HepG2 (cell line): Measurements from ENCODE around the gene PRAMEF4.
"Not testable (repeated sequence)": the region's sequence is repeated elsewhere in the genome, so short reads cannot be mapped to it uniquely, and the experiment has no call there.

Source experiments
- DMAP1 ChIP-seq: IDR thresholded peaks from 2 replicates; pipeline ENCODE4 v1.6.1; 2016
- IRF2 ChIP-seq: IDR thresholded peaks from 2 replicates; pipeline ENCODE4 v1.6.1; 2018; ENCODE audit warnings: missing genetic modification reagents, missing compliant biosample characterization
- JUN ChIP-seq: sonication (generic); formaldehyde crosslinking; IDR thresholded peaks from 2 replicates; pipeline ENCODE4 v1.4.0; 2020; ENCODE audit warnings: mild to moderate bottlenecking, missing genetic modification reagents
- RAD51 ChIP-seq: fragments of 450-650 bp; IDR thresholded peaks from 2 replicates; pipeline ENCODE4 v1.6.1; 2016; ENCODE audit warnings: borderline replicate concordance
- ZNF558 ChIP-seq: sonication (generic); formaldehyde crosslinking; IDR thresholded peaks from 2 replicates; pipeline ENCODE4 v1.9.0; 2022; ENCODE audit warnings: mild to moderate bottlenecking, missing genetic modification reagents, borderline replicate concordance
- ZNF598 ChIP-seq: sonication (generic); formaldehyde crosslinking; IDR thresholded peaks from 2 replicates; pipeline ENCODE4 v1.5.1; 2020; ENCODE audit warnings: mild to moderate bottlenecking, missing genetic modification reagents, borderline replicate concordance
- TF ChIP-seq, protein P1 (sequence below): sonication (generic); formaldehyde crosslinking; IDR thresholded peaks from 2 replicates; pipeline ENCODE4 v1.5.0; 2020; ENCODE audit warnings: mild to moderate bottlenecking, missing genetic modification reagents, moderate library complexity
- TF ChIP-seq, protein P2 (sequence below): sonication (generic); formaldehyde crosslinking; conservative IDR thresholded peaks from 2 replicates; pipeline ENCODE4 v1.8.1; 2023; ENCODE audit warnings: missing genetic modification reagents

DNA sequence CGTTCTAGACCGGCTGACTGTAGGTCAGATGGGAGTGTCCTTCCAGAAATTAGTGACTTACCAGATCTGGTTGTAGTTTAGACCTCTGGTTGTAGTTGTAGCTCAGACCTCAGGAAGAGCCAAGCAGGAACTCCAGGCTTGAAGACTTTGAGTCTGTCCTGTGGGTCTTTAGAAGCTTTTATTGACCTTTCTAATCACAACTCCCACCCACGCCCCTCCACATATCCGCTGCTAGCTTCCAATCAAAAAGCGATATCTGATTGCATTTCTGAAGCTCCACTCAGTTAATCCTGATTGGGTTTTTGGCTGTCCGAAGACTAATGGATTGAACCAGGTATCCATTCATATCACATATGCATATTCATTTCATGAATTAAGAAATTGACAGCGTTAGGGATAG, 37.4 kb downstream of the PRAMEF4 start, which contains the start of gene HNRNPCL1:
- TF ChIP-seq, protein P1, sequence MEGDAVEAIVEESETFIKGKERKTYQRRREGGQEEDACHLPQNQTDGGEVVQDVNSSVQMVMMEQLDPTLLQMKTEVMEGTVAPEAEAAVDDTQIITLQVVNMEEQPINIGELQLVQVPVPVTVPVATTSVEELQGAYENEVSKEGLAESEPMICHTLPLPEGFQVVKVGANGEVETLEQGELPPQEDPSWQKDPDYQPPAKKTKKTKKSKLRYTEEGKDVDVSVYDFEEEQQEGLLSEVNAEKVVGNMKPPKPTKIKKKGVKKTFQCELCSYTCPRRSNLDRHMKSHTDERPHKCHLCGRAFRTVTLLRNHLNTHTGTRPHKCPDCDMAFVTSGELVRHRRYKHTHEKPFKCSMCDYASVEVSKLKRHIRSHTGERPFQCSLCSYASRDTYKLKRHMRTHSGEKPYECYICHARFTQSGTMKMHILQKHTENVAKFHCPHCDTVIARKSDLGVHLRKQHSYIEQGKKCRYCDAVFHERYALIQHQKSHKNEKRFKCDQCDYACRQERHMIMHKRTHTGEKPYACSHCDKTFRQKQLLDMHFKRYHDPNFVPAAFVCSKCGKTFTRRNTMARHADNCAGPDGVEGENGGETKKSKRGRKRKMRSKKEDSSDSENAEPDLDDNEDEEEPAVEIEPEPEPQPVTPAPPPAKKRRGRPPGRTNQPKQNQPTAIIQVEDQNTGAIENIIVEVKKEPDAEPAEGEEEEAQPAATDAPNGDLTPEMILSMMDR (CRISPR knock-in tag): not testable (repeated sequence)
- TF ChIP-seq ZNF598 (CRISPR knock-in tag); JUN; IRF2; RAD51; DMAP1; ZNF558 (CRISPR knock-in tag): not testable (repeated sequence)
- TF ChIP-seq, protein P2, sequence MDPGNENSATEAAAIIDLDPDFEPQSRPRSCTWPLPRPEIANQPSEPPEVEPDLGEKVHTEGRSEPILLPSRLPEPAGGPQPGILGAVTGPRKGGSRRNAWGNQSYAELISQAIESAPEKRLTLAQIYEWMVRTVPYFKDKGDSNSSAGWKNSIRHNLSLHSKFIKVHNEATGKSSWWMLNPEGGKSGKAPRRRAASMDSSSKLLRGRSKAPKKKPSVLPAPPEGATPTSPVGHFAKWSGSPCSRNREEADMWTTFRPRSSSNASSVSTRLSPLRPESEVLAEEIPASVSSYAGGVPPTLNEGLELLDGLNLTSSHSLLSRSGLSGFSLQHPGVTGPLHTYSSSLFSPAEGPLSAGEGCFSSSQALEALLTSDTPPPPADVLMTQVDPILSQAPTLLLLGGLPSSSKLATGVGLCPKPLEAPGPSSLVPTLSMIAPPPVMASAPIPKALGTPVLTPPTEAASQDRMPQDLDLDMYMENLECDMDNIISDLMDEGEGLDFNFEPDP (CRISPR knock-in tag): not testable (repeated sequence)
